NB4 (cell line): Measurements from ENCODE around the gene B3GLCT.

Experiments used
- MYC ChIP-seq: IDR thresholded peaks from 2 replicates; pipeline ENCODE4 v1.6.1; 2011; ENCODE audit warnings: low read depth, low read length
- POLR2A ChIP-seq: IDR thresholded peaks from 2 replicates; pipeline ENCODE4 v1.6.1; 2011; ENCODE audit warnings: mild to moderate bottlenecking; ENCODE audit not compliant: insufficient read length; ENCODE audit errors: extremely low read depth
- TF ChIP-seq, protein P1 (sequence below): IDR thresholded peaks from one replicate; pipeline ENCODE4 v1.5.1; 2012; ENCODE audit warnings: low read depth, low read length
- TF ChIP-seq, protein P2 (sequence below): IDR thresholded peaks from 2 replicates; pipeline ENCODE4 v1.6.1; 2011; ENCODE audit warnings: low read depth, low read length

DNA sequence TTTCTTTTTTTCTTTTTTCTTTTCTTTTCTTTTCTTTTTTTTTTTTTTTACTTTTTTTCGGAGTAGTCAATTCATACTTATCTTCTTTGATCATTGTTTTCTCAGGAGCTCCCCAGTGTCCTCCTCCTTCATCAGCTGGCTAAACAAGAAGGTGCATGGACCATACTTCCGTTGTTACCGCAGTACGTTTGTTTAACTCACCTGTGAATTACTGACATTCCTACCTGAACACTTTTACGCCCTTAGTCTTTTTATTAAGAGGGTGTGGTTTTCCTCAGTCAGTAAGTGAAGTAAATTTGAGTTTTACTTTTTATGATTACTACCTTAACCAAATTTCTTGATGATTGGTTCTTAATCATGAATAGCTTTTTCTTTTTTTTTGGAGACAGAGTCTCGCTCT lies 47.1 kb downstream of the B3GLCT start:
- TF ChIP-seq, protein P1, sequence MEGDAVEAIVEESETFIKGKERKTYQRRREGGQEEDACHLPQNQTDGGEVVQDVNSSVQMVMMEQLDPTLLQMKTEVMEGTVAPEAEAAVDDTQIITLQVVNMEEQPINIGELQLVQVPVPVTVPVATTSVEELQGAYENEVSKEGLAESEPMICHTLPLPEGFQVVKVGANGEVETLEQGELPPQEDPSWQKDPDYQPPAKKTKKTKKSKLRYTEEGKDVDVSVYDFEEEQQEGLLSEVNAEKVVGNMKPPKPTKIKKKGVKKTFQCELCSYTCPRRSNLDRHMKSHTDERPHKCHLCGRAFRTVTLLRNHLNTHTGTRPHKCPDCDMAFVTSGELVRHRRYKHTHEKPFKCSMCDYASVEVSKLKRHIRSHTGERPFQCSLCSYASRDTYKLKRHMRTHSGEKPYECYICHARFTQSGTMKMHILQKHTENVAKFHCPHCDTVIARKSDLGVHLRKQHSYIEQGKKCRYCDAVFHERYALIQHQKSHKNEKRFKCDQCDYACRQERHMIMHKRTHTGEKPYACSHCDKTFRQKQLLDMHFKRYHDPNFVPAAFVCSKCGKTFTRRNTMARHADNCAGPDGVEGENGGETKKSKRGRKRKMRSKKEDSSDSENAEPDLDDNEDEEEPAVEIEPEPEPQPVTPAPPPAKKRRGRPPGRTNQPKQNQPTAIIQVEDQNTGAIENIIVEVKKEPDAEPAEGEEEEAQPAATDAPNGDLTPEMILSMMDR, result no peak
- TF ChIP-seq POLR2A, result no peak
- TF ChIP-seq, protein P2, sequence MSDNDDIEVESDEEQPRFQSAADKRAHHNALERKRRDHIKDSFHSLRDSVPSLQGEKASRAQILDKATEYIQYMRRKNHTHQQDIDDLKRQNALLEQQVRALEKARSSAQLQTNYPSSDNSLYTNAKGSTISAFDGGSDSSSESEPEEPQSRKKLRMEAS, result no peak
- TF ChIP-seq MYC, result no peak
